CD4-positive, alpha-beta T cell (primary cell): ENCODE data around the gene CEP250. TPM values are rescaled to one million over a fixed set of nuclear protein-coding genes. Genes with fewer than 3 reads are reported as not detected.

Experiments
- ATAC-seq: fragments of 200-7000 bp; cut with Tn5 transposase; one replicate; pipeline ENCODE4 v1.10.0; 2022; ENCODE audit warnings: mild to moderate bottlenecking; ENCODE audit not compliant: poor library complexity
- CTCF ChIA-PET: fragments of 350-600 bp; sonication (Branson Sonifier 250); formaldehyde crosslinking; loops from one replicate; lab custom pipeline; 2021; ENCODE audit warnings: antibody characterized with exemption, inconsistent platforms; lab: Charles Lee
- POLR2A ChIA-PET: fragments of 350-600 bp; sonication (Branson Sonifier 250); formaldehyde crosslinking; loops from one replicate; lab custom pipeline; 2021; ENCODE audit warnings: antibody characterized with exemption, inconsistent platforms; lab: Charles Lee
- DNase-seq, 14 experiments: peaks; one replicate each; pipeline ENCODE4 v3.0.0-alpha.2; 2013 to 2020; ENCODE audit warnings: mixed read lengths in 2 of 14
- H3K27ac ChIP-seq, 2 donors: one replicate each; pipeline versions ENCODE4 v1.5.1 to v1.7.0; 2013; ENCODE audit warnings: low read length in 2 of 2, low read depth in 1 of 2, mild to moderate bottlenecking in 1 of 2
- H3K27me3 ChIP-seq, 2 experiments: 1 replicate in 1 of 2; 2 replicates in 1 of 2; pipeline versions ENCODE4 v1.6.1 to v1.7.0; 2013; ENCODE audit warnings: low read length in 2 of 2, control low read depth in 1 of 2, mild to moderate bottlenecking in 1 of 2, moderate library complexity in 1 of 2; ENCODE audit not compliant: insufficient read depth in 2 of 2, control insufficient read depth in 1 of 2
- H3K36me3 ChIP-seq: one replicate; pipeline ENCODE4 v1.6.1; 2013; ENCODE audit warnings: low read length, control low read depth; ENCODE audit not compliant: insufficient read depth
- H3K4me1 ChIP-seq: one replicate; pipeline ENCODE4 v1.6.1; 2013; ENCODE audit warnings: low read length, control low read depth; ENCODE audit not compliant: insufficient read depth
- H3K4me3 ChIP-seq: one replicate; pipeline ENCODE4 v1.5.1; 2013; ENCODE audit warnings: mild to moderate bottlenecking, low read length, moderate library complexity
- H3K9me3 ChIP-seq, 2 experiments: 1 replicate in 1 of 2; 2 replicates in 1 of 2; pipeline versions ENCODE4 v1.6.1 to v1.7.0; 2013; ENCODE audit warnings: low read length in 2 of 2, mild to moderate bottlenecking in 2 of 2, control low read depth in 1 of 2, moderate library complexity in 1 of 2; ENCODE audit not compliant: control insufficient read depth in 1 of 2, insufficient read depth in 1 of 2
- H3K27ac Mint-ChIP-seq: one replicate; pipeline ENCODE4 v1.8.0; 2020; ENCODE audit warnings: mixed read lengths
- H3K27me3 Mint-ChIP-seq: one replicate; pipeline ENCODE4 v1.8.0; 2021; ENCODE audit warnings: mixed read lengths
- H3K36me3 Mint-ChIP-seq: one replicate; pipeline ENCODE4 v1.8.0; 2021; ENCODE audit warnings: low read depth, mixed read lengths
- H3K4me1 Mint-ChIP-seq: one replicate; pipeline ENCODE4 v1.8.0; 2021; ENCODE audit warnings: low read depth, mixed read lengths
- H3K4me3 Mint-ChIP-seq: one replicate; pipeline ENCODE4 v1.8.0; 2020; ENCODE audit warnings: mild to moderate bottlenecking, mixed read lengths
- H3K9me3 Mint-ChIP-seq: one replicate; pipeline ENCODE4 v1.8.0; 2020; ENCODE audit warnings: mixed read lengths
- intact Hi-C, 2 experiments: fragments of 100-400 bp; cut with DNase I in 1 of 2; cut with micrococcal nuclease in 1 of 2; formaldehyde crosslinking; loops; one replicate each; pipeline versions ENCODE4 v1.15.1 to v1.9.0; 2023 to 2025; cut with DNase I, micrococcal nuclease
- microRNA-seq: library from miRNA; unstranded; fragments of <30 nt; microRNA quantifications from one replicate; pipeline ENCODE4 v1.2.0, GENCODE V29; 2021; ENCODE audit warnings: borderline microRNAs expressed, borderline replicate concordance
- total RNA-seq, 174 experiments: library from RNA in 2 of 174; stranded (reverse) in 2 of 174; gene quantifications; one replicate each; pipeline ENCODE4 v1.2.3 and lab custom pipeline; 2021 to 2026
- TF ChIP-seq, protein P1 (sequence below): fragments of 200-600 bp; IDR thresholded peaks from one replicate; pipeline ENCODE4 v1.8.0; 2022; ENCODE audit warnings: antibody characterized with exemption, mild to moderate bottlenecking

CEP250 gene
- total RNA-seq, 2 experiments from 2014 or later: 27.6 to 33.1 TPM

GRCh38 chr20:35568645-35569044, 113.2 kb downstream of the CEP250 start:
- Histone ChIP-seq H3K27me3 (no peaks in the 10 kb centered on the region), H3K4me1 (no peaks in the 10 kb centered on the region), H3K9me3 (peaks cover 0 to 15% of the 10 kb centered on the region in 2 experiments), H3K36me3 (no peaks in the 10 kb centered on the region), H3K4me3 (no peak overlapping the region), H3K27ac (no peak overlapping the region)
- intact Hi-C loops: no loop called here
- Mint-ChIP-seq H3K9me3 (peaks cover 2% of the 10 kb centered on the region), H3K27ac (no peak overlapping the region), H3K4me1 (no peaks in the 10 kb centered on the region), H3K4me3 (no peak overlapping the region), H3K36me3 (peaks cover 4% of the 10 kb centered on the region), H3K27me3 (no peaks in the 10 kb centered on the region)
- ATAC-seq: peak; percentile 65
- peak in 2 of 14 experiments; percentile 12 to 26 for DNase-seq
- CTCF ChIA-PET: no interaction called here
- POLR2A ChIA-PET: no interaction called here
- TF ChIP-seq, protein P1, sequence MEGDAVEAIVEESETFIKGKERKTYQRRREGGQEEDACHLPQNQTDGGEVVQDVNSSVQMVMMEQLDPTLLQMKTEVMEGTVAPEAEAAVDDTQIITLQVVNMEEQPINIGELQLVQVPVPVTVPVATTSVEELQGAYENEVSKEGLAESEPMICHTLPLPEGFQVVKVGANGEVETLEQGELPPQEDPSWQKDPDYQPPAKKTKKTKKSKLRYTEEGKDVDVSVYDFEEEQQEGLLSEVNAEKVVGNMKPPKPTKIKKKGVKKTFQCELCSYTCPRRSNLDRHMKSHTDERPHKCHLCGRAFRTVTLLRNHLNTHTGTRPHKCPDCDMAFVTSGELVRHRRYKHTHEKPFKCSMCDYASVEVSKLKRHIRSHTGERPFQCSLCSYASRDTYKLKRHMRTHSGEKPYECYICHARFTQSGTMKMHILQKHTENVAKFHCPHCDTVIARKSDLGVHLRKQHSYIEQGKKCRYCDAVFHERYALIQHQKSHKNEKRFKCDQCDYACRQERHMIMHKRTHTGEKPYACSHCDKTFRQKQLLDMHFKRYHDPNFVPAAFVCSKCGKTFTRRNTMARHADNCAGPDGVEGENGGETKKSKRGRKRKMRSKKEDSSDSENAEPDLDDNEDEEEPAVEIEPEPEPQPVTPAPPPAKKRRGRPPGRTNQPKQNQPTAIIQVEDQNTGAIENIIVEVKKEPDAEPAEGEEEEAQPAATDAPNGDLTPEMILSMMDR: no peak

Small RNA genes lying within 50 kb of the gene (microRNA-seq; reads per million reads assigned to microRNA genes)
- not detected for gene MIR1289-1

Other genes starting within 250 kb of the CEP250 start
- not detected for gene MMP24, start 228.9 kb upstream of the CEP250 start, total RNA-seq
- 10 to 100 TPM; 71.8 to 74.8 TPM for gene MMP24OS, start 177.5 kb upstream of the CEP250 start, total RNA-seq
- 10 to 100 TPM; 24.9 to 25.8 TPM for gene EIF6, start 170.8 kb upstream of the CEP250 start, total RNA-seq
- not detected for gene FAM83C, start 163.2 kb upstream of the CEP250 start, total RNA-seq
- gene UQCC1, start 43.6 kb upstream of the CEP250 start, total RNA-seq: 10 to 100 TPM; 18.7 to 19.9 TPM
- gene GDF5, start 17.4 kb upstream of the CEP250 start, total RNA-seq: not detected
- not detected for gene C20orf173, start 74.1 kb downstream of the CEP250 start, total RNA-seq
- 100 to 1,000 TPM; 144 to 146 TPM for gene ERGIC3, start 86.5 kb downstream of the CEP250 start, total RNA-seq
- gene SPAG4, start 160.2 kb downstream of the CEP250 start, total RNA-seq: 10 to 100 TPM; 15.5 to 17.1 TPM
- gene CPNE1, start 209.3 kb downstream of the CEP250 start, total RNA-seq: 100 to 1,000 TPM; 146 to 153 TPM
- gene RBM12, start 209.3 kb downstream of the CEP250 start, total RNA-seq: 10 to 100 TPM; 91.7 to 95.2 TPM
- gene NFS1, start 243.8 kb downstream of the CEP250 start, total RNA-seq: 10 to 100 TPM; 10.6 to 11.5 TPM
- 10 to 100 TPM; 32.9 to 35.8 TPM for gene ROMO1, start 243.8 kb downstream of the CEP250 start, total RNA-seq